GM23338 (cell line): Measurements from ENCODE around the gene LAMA4. TPM values are rescaled to one million over a fixed set of nuclear protein-coding genes. Genes with fewer than 3 reads are reported as not detected.

Experiments
- STAT1 ChIP-seq: IDR thresholded peaks from one replicate; pipeline ENCODE4 v1.6.1; 2016; ENCODE audit warnings: antibody characterized with exemption; ENCODE audit not compliant: unreplicated experiment
- ZNF114 ChIP-seq: fragments of 250-450 bp; sonication (Bioruptor Pico); IDR thresholded peaks from 2 replicates; pipeline ENCODE4 v1.5.0; 2020; ENCODE audit warnings: mild to moderate bottlenecking, moderate library complexity
- ZNF462 ChIP-seq: fragments of 250-450 bp; sonication (Bioruptor Pico); IDR thresholded peaks from 2 replicates; pipeline ENCODE4 v1.5.0; 2020; ENCODE audit warnings: mild to moderate bottlenecking, moderate library complexity
- polyA plus RNA-seq: library from polyadenylated mRNA; unstranded; fragments of >200 nt; fragmentation: Nextera tagmentation; extraction: Ambion mirVana; gene quantifications from 2 replicates; pipeline ENCODE4 v1.2.1, GENCODE V29; 2016
- total RNA-seq: library from RNA; depleted of rRNA; stranded (reverse); fragments of >200 nt; shearing (Covaris generic); gene quantifications from 2 replicates; pipeline ENCODE4 v1.2.3, GENCODE V29; 2014
- TF ChIP-seq, protein P1 (sequence below): IDR thresholded peaks from one replicate; pipeline ENCODE4 v1.6.1; 2018; ENCODE audit warnings: antibody characterized with exemption; ENCODE audit not compliant: unreplicated experiment
- TF ChIP-seq, protein P2 (sequence below): IDR thresholded peaks from 2 replicates; pipeline ENCODE4 v1.6.1; 2016; ENCODE audit warnings: antibody characterized with exemption

Gene LAMA4
- total and polyA plus RNA-seq, 2 experiments from 2014 or later, result 1.7 to 2.8 TPM

- TF ChIP-seq ZNF462 (no peak), STAT1 (no peak), ZNF114 (no peak)
- TF ChIP-seq, protein P1, sequence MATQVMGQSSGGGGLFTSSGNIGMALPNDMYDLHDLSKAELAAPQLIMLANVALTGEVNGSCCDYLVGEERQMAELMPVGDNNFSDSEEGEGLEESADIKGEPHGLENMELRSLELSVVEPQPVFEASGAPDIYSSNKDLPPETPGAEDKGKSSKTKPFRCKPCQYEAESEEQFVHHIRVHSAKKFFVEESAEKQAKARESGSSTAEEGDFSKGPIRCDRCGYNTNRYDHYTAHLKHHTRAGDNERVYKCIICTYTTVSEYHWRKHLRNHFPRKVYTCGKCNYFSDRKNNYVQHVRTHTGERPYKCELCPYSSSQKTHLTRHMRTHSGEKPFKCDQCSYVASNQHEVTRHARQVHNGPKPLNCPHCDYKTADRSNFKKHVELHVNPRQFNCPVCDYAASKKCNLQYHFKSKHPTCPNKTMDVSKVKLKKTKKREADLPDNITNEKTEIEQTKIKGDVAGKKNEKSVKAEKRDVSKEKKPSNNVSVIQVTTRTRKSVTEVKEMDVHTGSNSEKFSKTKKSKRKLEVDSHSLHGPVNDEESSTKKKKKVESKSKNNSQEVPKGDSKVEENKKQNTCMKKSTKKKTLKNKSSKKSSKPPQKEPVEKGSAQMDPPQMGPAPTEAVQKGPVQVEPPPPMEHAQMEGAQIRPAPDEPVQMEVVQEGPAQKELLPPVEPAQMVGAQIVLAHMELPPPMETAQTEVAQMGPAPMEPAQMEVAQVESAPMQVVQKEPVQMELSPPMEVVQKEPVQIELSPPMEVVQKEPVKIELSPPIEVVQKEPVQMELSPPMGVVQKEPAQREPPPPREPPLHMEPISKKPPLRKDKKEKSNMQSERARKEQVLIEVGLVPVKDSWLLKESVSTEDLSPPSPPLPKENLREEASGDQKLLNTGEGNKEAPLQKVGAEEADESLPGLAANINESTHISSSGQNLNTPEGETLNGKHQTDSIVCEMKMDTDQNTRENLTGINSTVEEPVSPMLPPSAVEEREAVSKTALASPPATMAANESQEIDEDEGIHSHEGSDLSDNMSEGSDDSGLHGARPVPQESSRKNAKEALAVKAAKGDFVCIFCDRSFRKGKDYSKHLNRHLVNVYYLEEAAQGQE, result no peak
- TF ChIP-seq, protein P2, sequence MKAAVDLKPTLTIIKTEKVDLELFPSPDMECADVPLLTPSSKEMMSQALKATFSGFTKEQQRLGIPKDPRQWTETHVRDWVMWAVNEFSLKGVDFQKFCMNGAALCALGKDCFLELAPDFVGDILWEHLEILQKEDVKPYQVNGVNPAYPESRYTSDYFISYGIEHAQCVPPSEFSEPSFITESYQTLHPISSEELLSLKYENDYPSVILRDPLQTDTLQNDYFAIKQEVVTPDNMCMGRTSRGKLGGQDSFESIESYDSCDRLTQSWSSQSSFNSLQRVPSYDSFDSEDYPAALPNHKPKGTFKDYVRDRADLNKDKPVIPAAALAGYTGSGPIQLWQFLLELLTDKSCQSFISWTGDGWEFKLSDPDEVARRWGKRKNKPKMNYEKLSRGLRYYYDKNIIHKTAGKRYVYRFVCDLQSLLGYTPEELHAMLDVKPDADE, result no peak
These were observed 50.0 kb downstream of the LAMA4 start (continued) for GRCh38 chr6:112204350-112204706.
